GM12801 (cell line): ENCODE data around the gene ANTXR2.

Experiments used
- CTCF ChIP-seq: IDR thresholded peaks from one replicate; pipeline ENCODE4 v1.5.1; 2011; ENCODE audit warnings: control low read depth; ENCODE audit not compliant: insufficient read length; ENCODE audit errors: extremely low read depth

The ANTXR2 gene

GRCh38 chr4:80035336-80035735 lies 37.7 kb downstream of the ANTXR2 start:
- TF ChIP-seq CTCF = no peak

- no peak for TF ChIP-seq CTCF
These were observed 39.4 kb downstream of the ANTXR2 start for GRCh38 chr4:80033581-80033980.

GRCh38 chr4:80029364-80029763 lies 43.7 kb downstream of the ANTXR2 start:
- TF ChIP-seq CTCF = no peak

- no peak for TF ChIP-seq CTCF
These were observed 45.4 kb downstream of the ANTXR2 start for GRCh38 chr4:80027611-80028010.

GRCh38 chr4:80026100-80026499 lies 46.9 kb downstream of the ANTXR2 start:
- no peak for TF ChIP-seq CTCF

- TF ChIP-seq CTCF = no peak
These were observed 48.7 kb downstream of the ANTXR2 start for GRCh38 chr4:80024335-80024734.

GRCh38 chr4:80022282-80022681 lies 50.7 kb downstream of the ANTXR2 start:
- no peak for TF ChIP-seq CTCF
